HG03280 (cell line): ENCODE measurements around the gene APBB1.

ENCODE experiments used
- ATAC-seq: cut with Tn5 transposase; IDR thresholded peaks from one replicate; pipeline ENCODE4 v1.9.1; 2021; ENCODE audit warnings: mild to moderate bottlenecking, moderate library complexity; ENCODE audit not compliant: unreplicated experiment

Gene APBB1

DNA sequence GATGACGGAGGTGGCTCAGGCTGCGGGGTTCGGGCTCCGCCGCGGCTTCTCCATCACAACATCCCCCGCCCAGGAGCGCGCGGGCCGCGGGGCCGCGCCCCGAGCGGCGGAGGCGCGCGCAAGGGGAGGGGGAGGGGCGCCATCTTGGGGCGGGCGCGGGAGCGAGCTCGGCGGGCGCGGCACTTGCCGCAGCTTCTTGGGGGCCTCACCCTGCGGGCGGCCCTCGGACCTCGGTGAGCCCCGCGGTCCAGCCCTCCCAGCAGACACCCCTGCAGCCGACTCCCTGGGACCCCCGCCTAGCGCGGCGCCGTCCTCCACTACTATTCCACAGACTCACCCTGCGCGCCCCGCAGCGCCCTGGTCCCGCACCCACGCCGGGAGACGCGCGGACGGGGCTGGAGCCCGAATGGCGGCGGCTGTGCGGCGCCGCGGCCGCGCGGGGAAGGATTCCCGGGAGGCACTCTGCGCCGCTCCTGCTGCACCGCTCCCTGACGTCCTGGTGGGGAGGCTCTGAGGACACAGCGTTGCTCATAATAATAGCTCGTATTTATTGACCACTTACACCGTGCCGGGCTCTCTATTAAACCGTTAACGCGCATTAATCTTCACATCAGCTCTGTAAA lies at the start of gene APBB1:
TSS of gene APBB1 (minus strand) at position 86 of the 623 bp plus-strand sequence. CDS start 7,747 bp downstream, outside the sequence.
- peak; percentile 54 for ATAC-seq

- ATAC-seq, result no peak
Measured at GRCh38 chr11:6459099-6459450, 40.2 kb upstream of the APBB1 start.

DNA sequence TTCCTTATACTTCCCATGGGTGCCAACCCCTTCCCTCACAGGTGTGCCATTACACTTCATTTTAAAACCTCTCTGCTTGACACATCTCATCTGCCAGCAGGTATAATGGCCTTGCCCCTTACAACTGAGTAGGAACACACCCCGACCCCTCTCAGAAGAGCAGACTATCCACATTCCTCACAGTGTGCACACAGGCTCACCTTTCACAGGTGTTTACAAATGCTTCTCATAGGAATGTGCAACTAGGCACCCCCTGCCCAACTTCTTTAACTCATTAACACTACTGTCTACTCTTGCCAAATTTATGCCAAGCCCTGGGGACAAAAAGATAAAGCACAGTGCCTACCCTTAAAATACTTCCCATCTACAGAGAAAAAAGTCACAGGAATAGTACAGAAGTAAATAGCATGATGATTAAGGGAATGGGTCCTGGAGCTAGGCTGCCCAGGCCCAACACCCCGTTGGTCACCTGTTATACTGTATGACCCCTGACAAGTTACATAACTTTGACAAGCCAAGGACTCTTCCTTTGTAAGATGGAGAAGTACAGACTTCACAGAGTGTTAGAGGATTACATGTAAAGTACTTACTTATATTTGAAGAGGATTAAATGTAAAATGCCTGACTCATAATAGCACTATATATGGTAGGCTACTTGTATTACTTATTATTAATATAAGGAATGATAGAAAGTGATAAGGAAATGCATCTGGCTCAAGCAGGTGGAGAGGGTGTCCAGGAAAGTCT lies 39.6 kb upstream of the APBB1 start:
- ATAC-seq, result no peak

DNA sequence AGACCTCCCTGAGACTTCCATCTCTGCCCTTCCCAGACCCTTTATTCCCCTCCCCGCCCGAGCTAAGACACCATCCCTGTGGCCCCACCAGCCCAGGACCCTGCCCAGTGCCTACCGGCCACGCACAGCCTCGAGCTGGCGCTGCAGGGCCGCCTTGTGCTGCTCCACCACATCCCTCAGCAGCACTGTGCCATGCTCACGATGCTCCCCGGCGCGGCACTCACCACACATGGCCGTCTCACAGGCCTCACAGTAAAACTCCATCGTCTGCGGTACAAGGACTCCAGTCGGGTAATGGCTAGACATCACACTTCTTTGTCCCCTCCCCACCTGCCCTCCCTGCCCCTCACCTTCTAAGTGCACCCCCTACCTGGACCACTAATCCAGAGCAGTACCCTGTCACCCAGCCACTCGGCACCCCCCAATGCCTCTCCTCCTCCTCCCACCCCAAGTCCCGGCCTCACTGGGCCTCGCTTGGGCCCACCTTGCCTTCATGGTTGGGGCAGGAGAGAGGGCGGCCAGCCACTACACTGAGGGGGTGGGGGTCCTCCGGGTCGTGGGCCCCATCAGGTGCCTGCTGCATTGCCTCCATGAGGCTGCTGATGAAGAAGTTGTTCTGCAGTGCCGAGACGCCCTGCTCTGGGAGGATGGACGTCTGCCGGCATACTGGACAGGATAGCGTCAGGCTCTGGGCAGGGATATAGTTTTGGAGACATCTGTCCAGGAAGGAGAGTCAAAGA lies 38.9 kb upstream of the APBB1 start:
- ATAC-seq, result no peak

DNA sequence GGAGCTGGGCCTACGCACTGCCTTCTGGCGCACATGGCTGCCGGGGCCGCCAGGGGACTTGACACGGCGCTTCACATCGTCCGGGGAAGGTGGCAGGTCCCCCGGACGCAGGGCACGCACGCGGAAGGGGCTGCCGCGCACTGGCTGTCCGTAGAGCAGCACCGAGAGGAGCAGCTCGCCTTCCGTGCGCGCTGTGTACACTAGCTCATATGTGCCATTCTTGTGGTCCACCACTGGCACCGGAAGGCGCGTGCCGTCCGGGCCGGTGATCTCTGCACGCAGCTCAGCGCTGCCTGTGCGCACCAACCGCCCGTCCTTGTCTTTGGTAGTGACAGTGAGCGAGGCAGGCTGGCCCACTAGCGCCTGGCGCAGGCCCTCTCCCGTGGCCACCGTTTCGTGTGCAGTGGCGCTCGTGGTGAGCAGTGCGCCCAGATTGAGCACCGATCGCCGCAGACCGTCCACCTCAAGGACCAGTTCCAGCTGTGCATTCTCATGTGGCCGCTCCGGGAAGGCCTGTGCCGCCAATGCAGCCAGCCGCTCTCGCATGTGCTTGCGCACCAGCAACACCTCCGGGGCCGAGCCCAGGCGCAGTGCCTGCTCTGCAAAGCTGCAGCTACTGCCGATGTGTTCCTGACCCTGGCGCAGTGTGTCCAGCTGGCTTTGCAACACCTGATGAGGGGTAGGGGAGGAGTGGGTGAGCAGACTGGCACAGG lies 37.6 kb upstream of the APBB1 start:
- ATAC-seq, result no peak

- no peak for ATAC-seq
Measured at GRCh38 chr11:6455070-6455469, 36.2 kb upstream of the APBB1 start.

DNA sequence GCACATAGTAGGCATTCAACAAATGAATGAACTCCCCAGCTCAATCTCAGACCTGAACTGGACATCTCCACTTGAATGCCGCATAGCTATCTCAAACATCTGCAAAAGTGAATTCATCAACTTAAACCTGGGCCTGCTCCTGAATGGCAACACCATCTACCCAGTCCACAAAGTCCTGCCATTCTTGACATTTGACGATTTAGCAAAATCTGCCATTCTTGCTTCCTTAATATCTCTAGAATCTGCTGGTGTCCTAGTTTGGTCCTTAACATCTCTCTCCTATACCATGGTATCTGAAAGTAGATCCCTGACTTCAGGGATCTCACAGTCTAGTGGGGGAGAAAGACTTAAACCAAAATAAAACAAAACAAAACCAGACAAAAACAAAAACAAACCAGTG lies 34.3 kb upstream of the APBB1 start:
- no peak for ATAC-seq

- ATAC-seq, result no peak
Measured at GRCh38 chr11:6452219-6452618, 33.3 kb upstream of the APBB1 start.

GRCh38 chr11:6448574-6448973 lies 29.7 kb upstream of the APBB1 start:
- ATAC-seq, result no peak

- ATAC-seq, result peak; percentile 81
Measured at GRCh38 chr11:6443269-6444003, 24.5 kb upstream of the APBB1 start.

DNA sequence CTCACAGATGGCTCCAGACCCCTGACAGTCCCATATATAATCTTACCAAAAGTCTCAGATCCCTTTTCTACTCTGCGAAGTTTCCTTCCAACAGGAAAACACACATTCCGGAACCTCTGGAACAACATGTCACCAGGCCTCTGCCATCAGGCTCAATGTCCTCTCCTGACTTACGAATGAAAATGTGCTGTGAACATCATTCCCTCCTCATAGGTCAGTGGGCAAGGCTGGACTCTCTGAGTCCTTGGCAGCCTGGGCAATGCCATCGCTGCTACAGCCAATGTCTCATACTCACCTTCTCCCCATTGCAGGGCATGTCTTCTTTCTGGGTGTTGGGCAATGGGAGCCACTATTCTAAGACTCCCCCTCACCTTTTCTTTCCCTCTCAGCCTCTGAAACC lies 23.5 kb upstream of the APBB1 start:
- ATAC-seq, result no peak

DNA sequence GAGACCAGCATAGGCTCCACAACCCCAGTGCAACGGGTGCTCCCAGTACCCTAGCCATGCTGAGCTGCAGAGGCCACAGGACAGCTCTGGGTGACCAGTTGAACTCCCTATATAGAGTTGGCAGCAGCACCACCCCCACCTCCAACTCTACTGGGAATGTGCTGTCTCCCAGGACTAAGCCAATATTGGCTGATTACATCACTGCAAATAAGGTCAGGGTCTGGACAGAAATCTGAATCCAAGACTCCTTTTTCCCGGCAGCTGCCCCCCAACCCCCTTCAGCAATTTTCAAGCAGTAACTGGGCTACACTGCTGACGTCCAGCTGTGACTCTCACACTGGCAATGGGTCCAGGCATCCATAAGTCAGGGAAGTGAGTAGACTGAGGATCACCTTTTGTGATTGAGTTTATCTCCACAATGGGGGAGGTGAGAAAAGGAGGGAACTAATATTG lies 22.0 kb upstream of the APBB1 start, which contains the start of gene HPX:
TSS of gene HPX (minus strand) at position 82 of the 453 bp plus-strand sequence. CDS start at position 58, 24 bp downstream.
- no peak for ATAC-seq

DNA sequence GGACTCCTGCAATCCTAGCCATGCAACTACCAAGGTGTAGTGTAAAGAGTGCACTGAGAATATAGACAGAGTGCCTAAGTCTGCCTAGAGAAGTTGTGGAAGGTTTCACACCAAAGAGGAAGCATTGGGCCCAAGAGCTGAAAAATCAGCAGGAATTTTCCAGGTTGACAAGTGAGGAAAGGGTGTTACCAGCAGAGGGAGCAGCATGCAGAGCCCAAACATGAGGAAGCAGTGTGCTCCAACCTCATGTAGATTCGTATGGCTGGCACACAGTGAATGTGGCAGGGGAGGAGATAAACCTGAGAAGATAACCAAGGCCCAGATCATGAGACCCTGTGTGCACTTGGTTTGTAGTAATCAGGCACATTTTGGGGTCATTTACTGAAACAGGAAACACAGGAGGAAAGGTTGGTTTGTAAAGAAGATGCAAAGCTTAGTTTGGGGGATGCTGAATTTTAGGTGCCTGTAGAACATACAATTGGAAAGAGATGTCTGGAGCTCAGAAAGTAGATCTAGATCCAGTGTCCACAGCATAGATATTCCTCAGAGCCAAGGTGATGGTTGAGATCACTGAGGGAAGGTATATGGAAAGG lies 20.2 kb upstream of the APBB1 start:
- ATAC-seq, result no peak

GRCh38 chr11:6437993-6438392 lies 19.1 kb upstream of the APBB1 start:
- ATAC-seq, result no peak

DNA sequence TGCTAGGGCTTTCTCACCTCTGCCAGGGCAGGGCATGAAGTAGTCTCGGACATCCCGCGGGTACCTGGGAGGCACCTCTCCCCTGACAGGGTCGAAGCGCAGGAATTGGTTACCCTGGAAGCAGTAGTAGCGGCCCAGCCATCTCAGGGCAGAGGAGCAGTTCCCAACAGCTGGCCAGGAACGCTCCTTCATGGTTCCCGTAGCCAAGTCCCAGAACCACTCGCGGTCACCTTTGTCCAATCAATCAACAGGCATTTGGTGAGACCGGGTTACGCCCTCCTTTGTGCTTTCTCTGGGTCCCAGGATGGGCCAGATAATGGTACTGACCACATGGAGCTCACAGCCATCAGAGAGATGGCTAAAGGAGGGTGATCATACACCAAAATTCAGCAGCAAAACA lies 18.5 kb upstream of the APBB1 start:
- ATAC-seq, result no peak

GRCh38 chr11:6433998-6434660 lies 15.2 kb upstream of the APBB1 start:
- no peak for ATAC-seq

DNA sequence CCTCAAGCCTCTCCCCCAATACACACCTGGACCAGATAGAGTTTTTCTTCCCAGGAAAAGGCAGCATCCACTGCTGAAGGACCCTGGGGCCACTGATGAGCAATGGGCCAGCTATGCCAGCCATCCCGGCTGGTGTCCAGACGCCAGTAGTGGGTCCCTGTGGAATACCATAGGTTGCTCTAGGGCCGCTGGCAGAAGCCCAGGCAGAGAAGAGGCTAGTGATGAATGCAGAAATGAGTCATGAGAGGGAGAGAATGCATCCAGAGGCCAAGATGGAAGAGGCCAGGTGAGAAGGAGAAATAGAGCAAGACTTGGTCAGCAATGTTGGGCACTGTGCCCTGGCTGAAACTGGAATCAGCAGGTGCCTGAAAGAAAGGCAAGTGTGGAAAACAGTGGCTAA lies 13.0 kb upstream of the APBB1 start:
- no peak for ATAC-seq

- ATAC-seq, result no peak
Measured at GRCh38 chr11:6427516-6427915, 8.6 kb upstream of the APBB1 start.

GRCh38 chr11:6420677-6421076 lies 1.8 kb upstream of the APBB1 start:
- ATAC-seq, result no peak
